Fibroblast of upper back skin (primary cell): ENCODE data around the gene LRP1B.

Experiments
- DNase-seq: peaks from one replicate; pipeline ENCODE4 v3.0.0-alpha.2; 2013

Gene LRP1B

DNA sequence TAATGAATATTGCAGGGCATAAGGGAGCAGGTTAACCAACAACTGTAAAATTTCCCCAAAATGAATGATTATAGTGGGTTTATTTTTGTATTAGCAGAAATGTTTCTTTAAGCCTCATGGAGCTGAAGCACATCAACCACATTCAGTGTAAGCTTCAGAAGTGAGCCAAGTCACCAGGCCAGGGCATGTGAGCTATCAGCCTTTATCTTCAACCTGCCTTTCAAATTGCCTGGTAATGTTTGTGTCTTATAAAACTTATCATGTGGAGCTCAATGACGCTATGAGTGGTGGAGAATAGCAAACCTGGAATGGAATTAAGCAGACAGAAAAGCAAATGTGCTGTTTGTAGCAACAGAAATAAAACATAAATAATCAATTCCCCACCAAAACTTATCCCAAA lies 1068.4 kb downstream of the LRP1B start:
- DNase-seq = no peak

DNA sequence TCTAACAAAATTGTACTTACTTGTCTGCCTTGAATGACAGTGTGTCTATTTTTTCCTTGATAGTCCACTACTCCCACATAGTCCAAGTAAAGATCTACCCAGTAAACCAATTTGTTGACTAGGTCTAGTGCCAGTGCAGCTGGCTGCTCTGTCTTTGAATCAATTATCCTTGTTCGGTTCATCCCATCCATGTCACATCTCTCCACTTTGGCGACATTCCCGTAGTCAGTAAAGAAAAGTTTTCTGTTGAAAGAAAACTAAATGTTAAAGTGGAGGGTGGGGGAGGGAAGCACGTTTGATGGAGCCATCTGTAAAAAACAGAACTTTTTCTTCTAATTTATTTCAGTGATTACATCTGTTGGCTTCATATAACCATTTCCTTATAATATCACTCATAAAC lies 1068.8 kb downstream of the LRP1B start:
- DNase-seq = no peak

DNA sequence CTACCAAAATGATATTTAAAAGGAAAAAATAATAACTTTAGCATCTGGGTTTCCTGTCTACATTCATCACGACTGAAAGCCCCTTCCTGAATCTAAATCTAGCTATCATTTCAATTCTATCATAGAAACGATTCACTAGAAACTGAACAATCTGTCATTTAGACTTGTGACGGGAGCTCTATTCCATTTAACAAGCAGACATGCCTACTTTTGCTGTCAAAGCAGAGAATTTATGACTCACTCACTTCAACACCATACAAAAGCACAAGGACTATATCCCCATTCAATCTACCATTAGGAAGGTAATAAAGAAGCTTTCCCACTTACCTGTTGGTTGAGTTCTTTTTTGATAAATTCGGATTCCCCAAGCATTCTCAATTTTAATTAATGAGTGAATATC lies 1072.3 kb downstream of the LRP1B start:
- no peak for DNase-seq

DNA sequence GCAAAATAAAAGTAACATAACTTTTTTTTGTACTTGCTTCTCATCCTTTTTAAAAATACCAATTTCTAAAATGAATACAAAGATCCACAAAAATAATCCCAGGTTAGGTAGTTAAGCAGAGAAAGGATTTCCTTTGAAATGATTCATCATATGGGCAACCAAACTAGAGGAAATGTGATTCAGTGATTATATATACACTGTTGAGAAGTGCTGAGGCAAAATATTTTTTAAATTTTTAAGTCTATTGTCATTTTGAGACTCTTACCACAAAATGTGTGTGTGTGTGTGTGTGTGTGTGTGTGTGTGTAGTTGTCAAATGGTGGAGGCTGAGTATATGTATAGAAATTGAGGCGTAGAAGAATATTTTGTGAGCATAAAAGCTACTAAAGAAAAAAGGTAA lies 1075.3 kb downstream of the LRP1B start:
- peak; percentile 76 for DNase-seq

DNA sequence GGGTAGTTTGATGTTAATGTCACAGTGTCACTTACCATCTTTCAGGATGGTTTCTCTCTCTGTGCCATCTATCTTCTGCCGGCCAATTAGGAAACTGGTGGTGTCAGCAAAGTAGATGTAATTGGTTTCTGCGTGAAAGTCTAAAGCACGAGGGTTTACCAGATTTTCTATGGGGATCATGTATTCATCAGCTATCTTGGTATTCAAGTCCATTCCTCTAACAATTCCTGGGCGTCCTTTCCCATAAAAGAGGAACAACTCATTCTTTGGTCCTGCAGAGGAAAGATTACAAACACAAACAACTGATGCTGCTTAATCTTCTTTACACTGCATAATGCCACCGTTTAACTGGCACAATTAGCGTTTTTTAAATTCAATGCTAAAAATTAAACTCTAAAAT lies 1081.9 kb downstream of the LRP1B start:
- no peak for DNase-seq

DNA sequence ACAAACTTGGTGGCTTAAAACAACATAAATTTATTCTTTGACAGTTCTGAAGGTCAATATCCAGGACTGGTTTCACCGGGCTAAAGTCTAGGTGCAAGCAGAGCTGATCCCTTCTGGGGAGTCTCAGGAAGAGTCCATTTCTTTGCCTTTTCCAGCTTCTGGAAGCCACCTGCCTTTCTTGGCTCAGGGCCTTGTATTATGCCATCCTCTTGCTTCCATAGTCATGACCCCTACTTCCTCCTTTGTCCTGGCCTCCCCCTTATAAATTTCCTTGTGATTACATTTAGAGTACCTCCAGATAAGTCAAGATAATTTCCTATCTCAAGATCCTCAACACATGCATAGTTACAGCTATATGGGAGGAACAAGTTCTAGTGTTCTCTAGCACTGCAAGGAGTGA lies 1089.5 kb downstream of the LRP1B start:
- DNase-seq = no peak

DNA sequence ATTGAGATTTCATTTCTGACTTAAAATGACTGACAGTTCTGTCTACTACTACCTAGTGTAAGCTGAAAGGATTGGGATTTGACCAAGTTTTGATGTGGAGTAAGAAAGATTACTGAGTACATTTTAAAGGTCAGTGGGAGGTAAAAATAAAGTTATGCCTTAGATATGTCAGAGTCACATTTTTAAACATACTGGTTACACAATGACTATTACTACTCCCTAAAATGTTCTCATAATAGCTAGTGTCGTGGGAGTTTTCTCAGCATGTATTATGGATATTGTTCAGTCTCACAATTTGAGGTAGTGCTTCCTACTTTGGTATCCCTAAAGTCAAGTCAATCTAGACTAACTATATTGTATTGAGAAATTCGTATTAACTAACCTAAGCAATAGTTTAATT lies 1092.5 kb downstream of the LRP1B start:
- DNase-seq = no peak

DNA sequence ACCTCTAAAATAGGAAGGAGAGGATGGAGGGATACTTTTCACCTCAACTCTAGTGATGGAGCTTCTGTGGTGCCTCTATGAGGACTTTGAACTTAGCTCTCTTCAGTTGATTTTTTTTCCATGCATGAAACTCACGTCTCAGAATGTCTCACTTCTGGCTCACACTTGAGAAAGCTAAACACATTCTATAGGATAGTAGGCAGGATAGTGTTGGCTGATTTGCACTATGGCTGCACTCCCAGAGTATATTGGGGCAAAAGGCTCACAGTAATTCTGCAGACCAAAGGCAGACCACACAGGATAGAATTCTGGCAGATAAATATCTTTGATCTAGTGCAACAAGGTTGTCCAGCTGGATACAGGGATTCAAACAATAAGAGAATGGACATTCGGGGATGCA lies 1093.5 kb downstream of the LRP1B start:
- DNase-seq = no peak

DNA sequence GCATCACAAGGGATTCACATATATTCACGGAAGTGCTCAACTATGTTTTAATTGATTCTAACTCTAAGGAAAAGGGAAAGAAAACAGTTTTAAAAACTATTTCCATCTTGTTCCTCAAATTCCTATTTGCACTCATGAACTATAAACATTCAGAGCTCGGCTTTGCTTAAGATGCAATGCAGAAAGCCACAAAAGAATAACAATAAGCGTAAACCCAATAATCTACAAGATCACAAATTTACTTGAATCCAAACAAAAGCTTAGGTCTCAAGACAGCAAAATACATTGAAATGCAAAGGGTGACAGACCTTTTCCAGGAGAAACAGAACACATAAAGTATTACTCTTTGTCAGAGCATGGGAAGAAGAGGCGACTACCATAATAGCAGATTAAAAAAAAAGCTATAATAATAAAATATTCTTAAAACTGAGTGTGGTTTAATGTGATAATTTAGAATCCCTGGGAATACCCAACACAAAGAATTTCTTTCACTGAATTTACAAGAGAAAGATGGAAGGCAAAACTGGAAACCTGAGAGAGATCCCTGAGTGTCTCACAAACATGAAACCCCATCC lies 1094.9 kb downstream of the LRP1B start:
- DNase-seq = no peak

DNA sequence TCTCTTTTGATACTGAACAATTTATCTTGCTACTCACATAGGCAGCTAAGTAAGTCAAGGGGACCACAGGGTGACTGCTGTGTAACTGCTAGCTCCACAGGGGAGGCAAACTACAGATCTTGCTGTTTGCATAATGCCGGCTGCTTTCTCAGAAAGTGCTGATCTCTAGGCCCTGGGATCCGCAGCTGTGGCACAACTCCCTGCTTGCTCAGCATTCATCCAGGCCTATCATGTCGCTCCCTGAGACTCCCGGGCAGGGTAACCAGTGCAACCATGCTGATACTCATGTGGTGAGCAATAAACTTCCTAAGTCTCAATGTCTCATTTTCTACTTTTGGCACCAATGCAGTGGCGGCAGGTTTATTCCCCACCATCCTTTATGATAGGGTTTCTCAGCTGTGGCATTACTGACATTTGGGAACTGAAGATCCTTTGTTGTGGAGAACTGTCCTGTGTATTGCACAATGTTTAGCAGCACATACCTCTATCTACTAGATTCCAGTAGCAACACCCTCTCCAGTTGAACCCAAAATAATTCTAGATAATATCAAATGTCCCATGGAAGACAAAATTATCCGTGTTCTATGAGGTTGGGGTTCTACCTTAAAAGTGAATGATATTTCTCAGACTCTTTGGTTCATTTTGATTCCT lies 1101.3 kb downstream of the LRP1B start:
- no peak for DNase-seq

DNA sequence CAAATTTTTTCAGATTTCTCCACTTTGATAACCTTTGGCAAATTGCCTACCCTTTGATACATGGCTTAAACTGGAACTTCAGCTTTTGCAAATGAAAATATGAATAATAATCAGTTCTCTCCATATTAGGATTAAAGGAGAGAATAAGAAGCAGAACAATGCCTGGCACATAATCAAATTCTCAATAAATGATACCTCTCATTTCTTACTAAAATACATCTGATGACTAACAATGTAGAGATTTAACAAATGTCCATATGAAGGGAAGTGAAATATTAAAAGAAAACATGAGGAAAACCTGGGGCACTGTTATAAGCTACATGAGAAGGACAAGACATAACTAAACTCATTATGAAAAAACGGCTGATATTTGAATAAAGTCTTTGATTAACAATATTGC lies 1103.6 kb downstream of the LRP1B start:
- DNase-seq = peak; percentile 31

DNA sequence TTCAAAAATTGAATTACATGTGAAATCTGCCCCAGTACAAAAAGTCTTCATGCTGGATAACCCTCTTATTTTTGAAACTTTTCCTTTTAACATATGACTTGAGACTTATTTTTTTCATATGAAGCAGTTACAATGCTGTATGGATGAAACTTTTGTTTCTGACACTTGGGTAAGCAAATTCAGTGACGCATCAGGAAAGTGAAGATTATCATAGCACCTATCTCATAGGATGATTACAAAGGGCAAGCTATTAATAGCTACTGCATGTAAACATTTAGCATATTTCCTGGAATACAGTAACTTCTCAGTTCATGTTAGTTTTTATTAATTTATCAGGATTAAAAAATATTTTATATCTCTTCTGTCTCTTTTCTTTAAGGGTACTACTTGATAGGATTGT lies 1109.2 kb downstream of the LRP1B start:
- DNase-seq = no peak

DNA sequence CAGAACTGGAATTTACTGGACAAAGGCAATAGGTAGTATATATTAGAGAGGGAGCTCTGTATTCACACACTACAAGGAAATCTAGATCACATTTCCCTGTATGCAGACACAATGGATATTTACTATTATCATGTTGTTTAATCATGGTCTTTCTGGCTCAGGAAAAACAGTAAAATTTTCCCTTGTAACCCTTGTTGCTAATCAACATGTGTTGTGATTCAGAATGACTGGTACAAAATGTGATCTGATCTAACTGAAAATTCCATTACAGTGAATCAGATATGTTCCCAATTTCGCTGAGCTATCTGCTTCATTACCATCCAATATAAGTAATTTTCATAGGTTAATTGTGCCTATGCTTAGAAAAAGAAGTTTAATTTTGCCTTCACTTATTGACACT lies 1109.7 kb downstream of the LRP1B start:
- DNase-seq = peak; percentile 64

DNA sequence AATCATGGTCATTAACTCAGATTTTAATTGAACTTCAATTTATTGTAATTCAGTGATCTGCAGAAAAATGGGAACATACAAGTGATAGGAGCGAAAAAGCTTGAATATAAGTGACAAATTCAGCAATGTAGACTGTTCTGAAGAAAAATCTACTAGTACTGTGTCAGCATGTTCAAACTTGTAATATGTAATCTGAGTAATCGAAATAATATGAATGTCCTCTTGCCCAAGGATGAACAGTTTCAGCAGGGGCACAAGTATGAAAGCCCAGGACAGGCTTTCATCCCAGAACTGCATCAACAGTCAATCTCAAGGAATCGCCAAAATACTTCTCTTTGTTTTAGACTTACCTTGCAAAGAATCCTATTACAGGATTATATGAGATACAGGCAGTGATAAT lies 1110.5 kb downstream of the LRP1B start:
- DNase-seq = peak; percentile 10

DNA sequence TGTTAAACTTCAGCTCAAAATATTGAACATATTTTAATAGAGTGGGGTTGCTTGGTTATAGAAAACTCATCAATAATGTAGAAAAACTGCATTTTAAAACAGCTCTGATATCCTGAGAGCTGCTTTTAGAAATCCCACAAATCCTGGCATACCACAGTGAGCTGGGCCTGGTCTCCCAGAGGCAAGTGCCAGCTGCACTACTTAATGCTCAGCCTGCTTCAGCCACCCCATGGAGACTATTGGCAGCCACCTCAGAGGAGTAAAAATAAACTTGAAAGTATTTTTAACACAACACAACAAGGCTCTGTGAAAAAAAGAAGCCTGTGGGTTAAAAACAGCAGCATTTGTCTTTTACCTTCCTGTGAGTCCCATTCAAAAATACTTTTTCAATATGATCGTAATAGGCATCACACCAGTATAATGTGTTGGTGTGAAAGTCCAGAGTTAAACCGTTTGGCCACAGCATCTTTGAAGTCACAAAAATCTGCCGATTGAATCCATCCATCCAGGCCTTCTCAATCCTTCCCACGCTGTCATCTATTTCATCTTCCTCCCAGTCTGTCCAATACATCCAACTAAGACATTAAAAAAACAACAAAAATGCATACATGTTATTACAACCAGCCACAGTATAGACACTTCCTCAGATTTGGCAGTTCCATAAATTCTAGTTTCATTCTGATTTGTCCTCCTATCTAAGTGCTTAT lies 1115.3 kb downstream of the LRP1B start:
- peak; percentile 13 for DNase-seq

DNA sequence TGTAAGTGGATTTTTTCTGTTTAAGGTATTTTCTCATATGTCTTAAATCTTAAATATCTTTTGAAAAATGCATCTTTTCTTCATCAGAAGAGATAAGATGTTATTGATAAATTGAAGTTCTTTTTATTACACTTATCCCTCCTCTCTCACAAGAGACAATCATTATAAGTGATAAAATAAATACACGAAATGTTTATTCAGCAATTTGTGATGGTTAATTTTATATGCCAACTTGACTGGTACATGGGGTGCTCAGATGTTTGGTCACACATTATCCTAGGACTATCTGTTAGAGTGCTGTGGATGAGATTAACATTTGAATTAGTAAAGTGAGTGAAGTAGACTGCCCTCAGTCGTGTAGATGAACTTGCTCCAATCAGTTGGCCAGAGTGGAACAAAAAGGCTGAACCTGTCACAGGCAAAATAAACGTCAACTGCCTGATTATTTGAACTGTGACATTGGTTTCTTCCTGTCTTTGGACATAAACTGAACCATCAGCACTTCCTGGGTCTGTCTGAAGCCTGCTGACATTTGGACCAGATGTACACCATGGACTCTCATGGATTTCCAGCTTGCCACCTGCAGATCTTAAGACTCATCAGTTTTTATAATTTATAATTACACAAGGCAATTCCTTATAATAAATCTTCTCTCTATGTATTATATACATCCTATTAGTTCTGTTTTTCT lies 1126.7 kb downstream of the LRP1B start:
- DNase-seq = no peak

DNA sequence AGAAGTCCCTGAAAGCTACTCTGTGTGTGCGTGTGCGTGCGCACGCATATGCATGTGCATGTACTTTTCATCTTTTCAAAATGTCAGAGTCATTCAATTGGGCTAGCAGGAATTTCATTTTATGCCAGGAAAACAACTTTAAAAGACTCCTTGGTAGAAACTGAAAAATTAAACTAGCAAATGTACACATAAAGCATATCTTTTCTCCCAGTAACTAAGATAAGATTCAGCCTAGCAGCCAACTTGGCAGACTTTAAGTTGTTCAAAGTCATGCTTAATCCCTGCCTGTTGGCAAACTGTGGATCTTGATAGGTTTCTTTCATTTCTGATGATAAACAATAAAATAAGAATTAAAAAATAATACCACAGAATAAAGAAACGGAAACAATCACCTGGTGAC lies 1129.1 kb downstream of the LRP1B start:
- no peak for DNase-seq

DNA sequence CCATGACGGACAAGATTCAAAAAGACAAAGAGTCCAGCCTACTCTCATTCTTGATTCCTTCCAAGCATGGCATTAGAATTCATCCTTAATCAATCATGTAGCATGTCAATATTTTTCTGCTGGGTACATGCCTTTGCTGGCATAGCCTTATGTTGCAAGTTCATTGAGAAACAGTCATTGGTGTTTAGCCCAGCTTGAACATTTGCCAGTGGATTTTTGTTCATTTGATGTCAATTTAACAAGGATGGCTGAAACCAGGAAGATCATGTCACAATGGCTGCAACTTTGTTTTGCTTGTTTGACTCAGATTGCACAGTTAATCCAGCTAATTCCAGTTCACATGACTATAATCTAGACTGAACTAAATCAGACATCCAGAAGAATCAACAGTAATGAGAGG lies 1132.2 kb downstream of the LRP1B start:
- peak; percentile 19 for DNase-seq

DNA sequence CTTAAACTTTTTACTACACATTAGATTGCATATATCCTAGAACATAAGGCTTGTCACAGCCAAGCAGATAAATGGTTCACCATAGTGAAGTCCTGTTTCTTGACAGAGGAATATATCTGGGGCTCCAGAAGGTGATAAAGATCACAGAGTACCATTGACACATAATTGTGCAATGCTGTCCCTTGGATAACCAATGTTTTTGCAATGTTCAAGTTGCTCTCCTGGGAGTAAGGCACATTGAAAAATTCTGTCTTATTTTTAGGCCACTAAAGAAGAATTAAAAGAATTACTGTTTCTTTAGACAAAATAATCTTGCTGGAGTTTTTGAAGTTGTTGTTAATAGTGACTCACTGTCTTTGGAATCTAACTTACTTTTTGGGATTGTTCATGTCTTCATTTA lies 1132.8 kb downstream of the LRP1B start:
- peak; percentile 23 for DNase-seq

DNA sequence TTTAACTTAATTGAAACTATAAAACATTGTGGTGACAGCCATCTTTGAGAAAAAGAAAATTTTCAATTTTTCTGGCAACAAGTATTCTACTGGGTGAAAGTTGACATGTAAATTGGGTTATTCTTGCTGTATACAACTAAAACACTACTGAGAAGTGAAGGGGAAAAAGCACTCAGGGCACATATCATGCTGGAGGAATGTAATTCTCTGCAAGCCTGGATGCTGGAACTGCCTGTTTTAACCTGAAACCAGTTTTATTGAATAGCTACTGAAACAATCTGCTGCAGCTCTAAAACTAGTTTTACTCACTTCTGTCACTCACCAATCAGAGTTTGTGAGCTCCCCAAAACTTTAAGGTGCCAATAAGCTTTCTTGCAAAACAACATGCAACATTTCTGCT lies 1136.0 kb downstream of the LRP1B start:
- DNase-seq = no peak

DNA sequence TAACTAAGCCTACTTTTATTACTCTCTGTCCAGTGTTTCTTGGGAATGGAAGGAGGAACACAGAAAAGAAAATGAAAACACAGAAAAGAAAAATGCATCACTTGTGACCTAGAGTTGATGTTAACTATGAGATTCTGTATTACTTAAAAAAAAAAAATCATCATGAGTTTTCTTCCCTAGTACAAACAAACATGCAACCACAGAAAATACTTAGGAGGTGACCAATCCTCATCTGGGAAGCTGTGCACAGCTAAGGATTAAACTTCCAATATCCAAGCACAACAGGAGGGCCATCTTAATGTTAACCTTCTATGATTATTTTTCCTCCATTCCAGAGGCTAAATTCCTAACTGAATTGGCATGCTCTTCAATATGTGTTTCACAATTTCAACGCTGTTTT lies 1140.4 kb downstream of the LRP1B start:
- DNase-seq = peak; percentile 78

DNA sequence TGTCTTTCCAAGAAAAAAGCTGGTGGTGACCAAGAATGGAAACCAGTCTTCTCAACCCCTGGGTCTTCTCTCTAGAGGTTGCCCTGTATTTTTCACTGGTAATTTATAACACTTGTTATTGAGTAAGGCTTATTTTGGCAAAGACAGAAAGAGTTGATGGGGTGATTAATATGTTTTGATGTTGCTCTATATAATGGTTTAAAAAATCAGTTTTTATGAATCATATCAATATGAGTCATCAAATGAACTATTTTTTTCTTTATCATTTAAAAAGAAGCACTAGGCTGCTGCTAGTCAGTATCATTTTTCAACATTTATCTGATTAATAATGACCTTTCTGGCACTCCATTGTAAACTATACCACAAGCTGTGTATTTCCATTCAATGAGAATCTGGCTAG lies 1142.2 kb downstream of the LRP1B start:
- peak; percentile 8 for DNase-seq

DNA sequence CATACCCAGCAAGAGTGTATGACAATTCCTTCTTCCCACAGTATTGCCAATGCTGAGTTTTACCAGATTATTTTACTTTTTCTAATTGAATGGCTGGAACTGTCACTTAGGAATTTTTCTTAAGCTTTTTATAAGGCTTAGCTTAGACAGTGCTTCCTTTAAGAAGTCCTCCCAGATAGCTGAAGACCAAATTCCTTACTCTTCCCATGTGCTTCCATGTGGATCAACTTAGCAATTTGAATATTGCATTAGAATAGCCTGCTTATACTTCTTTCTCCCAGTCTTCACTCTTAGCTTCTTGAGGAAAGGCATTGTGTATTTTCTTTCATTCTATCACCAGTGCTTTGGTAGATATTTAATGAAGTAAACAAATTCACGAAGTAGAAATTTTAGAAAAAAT lies 1144.4 kb downstream of the LRP1B start:
- DNase-seq = no peak

DNA sequence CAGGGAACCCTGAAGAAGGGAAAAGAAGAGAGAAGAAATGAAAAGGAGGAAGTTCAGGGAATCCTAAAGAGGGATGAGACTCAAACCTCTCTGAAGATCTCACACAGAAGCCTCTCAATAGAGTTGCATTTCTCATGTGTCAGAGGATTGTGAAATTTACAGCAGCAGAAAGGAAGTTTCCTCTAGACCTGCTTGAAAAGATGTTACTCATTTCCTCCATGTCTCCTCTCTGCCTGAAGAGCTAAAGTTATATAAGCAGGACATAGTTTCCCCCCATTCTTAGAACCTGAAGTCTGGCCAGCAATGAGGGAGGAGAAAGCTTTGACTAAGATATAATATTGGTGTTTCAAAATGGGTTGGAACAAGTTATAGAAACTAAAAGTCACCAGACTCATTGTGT lies 1155.6 kb downstream of the LRP1B start:
- peak; percentile 30 for DNase-seq
